ENCODE results near the gene PTPDC1.
"Not testable (repeated sequence)": the region's sequence is repeated elsewhere in the genome, so short reads cannot be mapped to it uniquely, and the experiment has no call there.

Gene PTPDC1

DNA sequence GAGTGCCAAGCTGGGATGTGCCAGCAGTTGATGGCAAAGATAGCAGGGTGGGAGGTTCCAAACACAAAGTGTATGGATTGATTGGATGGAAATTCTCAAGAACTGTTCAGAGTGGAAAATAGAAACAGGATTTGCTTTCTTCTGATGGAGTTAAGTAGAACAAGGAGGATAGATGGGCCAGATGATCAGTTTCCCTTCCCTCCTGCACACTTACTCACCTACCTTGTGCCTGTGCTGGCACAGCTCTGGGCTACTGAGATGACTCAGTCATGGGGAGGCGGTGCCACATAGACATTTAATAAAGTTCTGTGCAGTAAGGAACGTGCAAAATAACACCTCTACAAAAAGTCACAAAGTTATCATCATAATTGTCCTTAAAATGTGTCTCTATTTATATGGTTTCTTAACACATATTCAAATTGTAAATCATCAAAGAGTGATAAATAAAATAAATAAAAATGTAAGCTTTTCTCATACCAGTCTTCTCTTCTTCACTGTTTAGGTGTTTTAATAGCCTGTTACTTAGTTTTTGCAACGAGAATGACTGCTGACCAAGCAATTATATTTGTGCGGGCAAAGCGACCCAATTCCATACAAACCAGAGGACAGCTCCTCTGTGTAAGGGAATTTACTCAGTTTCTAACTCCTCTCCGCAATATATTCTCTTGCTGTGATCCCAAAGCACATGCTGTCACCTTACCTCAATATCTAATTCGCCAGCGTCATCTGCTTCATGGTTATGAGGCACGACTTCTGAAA lies 12.7 kb downstream of the PTPDC1 start:
- Histone ChIP-seq H3K27me3 (ENCODE audit: control insufficient read depth, insufficient read depth, low read length) (no peaks in the 10 kb centered on the region), H3K4me1 (ENCODE audit: control insufficient read depth, insufficient read depth, low read length) (no peaks in the 10 kb centered on the region), H3K4me3 (ENCODE audit: low read length) (no peak overlapping the region), H3K9ac (ENCODE audit: low read length) (no peak overlapping the region), H3K9me3 (ENCODE audit: control insufficient read depth, low read length) (no peaks in the 10 kb centered on the region), H3K36me3 (ENCODE audit: control insufficient read depth, insufficient read depth, low read length) (no peaks in the 10 kb centered on the region)

DNA sequence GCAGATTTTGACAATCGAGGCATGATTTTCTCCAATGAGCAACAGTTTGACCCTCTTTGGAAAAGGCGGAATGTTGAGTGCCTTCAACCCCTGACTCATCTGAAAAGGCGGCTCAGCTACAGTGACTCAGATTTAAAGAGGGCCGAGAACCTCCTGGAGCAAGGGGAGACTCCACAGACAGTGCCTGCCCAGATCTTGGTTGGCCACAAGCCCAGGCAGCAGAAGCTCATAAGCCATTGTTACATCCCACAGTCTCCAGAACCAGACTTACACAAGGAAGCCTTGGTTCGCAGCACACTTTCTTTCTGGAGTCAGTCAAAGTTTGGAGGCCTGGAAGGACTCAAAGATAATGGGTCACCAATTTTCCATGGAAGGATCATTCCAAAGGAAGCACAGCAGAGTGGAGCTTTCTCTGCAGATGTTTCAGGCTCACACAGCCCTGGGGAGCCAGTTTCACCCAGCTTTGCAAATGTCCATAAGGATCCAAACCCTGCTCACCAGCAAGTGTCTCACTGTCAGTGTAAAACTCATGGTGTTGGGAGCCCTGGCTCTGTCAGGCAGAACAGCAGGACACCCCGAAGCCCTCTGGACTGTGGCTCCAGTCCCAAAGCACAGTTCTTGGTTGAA lies 13.6 kb downstream of the PTPDC1 start:
- Histone ChIP-seq H3K9ac (ENCODE audit: low read length) (no peak overlapping the region), H3K9me3 (ENCODE audit: control insufficient read depth, low read length) (no peaks in the 10 kb centered on the region), H3K4me1 (ENCODE audit: control insufficient read depth, insufficient read depth, low read length) (no peaks in the 10 kb centered on the region), H3K36me3 (ENCODE audit: control insufficient read depth, insufficient read depth, low read length) (no peaks in the 10 kb centered on the region), H3K4me3 (ENCODE audit: low read length) (no peak overlapping the region), H3K27me3 (ENCODE audit: control insufficient read depth, insufficient read depth, low read length) (no peaks in the 10 kb centered on the region)

DNA sequence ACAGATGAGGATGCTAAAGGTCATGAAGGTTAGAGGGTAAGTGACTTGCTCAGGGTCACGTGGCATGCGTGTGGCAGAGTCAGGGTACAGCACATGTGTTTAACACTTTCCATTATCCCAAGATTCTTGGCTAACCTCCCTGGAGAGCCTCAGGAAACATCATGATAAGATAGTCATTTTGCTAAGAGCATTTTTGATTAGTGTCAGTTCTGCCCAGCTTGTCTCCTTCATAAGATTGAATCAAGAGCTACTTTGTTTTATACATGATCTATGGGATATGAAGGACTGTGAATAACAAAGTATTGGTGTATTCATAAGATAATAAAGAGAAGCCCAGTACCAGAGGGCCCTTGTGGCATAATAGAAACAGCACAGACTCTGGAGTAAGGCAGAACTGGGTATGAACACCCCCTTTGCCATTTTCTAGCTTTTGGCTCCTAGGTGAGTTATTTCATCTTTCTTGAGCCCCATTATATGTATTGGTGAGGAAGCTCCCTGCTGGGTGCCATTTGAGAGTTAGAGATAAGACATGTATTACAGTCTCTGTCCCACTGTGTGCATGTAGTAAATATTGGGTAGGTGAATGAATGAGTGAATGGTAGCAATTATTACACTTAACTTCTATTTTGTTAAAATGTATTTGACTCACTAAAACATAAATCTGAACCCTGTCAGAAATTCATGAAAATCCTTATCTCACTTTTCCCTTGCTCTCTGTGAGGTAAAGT lies 16.1 kb downstream of the PTPDC1 start:
- H3K4me3 ChIP-seq (ENCODE audit: low read length) = no peak overlapping the region
- no peak overlapping the region for H3K9ac ChIP-seq (ENCODE audit: low read length)
- H3K9me3 ChIP-seq (ENCODE audit: control insufficient read depth, low read length) = no peaks in the 10 kb centered on the region
- no peaks in the 10 kb centered on the region for H3K27me3 ChIP-seq (ENCODE audit: control insufficient read depth, insufficient read depth, low read length)
- no peaks in the 10 kb centered on the region for H3K4me1 ChIP-seq (ENCODE audit: control insufficient read depth, insufficient read depth, low read length)
- H3K36me3 ChIP-seq (ENCODE audit: control insufficient read depth, insufficient read depth, low read length) = no peaks in the 10 kb centered on the region

DNA sequence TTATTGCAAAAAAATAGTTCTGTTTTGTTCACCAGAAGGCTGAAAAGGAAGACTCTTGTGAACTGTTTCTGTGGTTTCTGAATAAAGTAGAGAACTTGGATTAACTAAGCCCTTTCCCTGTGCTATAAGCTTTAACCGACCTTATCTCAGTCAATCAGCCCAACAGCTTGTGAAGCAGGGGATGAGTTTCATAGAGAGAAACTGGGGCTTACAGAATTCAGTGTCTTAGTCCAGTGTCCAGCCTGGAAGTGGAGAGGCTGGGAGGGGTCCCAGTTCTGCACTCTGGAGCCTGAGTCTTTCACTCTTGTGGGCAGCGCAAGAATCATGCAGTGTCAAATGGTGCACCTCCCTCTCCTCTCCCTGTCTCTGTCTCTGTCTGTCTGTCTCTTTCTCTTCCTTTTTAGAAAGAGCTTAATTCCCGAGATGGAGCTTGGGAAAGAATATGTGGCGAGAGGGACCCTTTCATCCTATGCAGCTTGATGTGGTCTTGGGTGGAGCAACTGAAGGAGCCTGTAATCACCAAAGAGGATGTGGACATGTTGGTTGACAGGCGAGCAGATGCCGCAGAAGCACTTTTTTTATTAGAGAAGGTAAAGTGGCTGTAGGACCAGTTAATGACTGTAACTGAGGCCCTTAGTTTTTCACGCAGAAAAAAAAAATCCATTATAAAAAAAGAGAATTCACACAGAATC lies 17.0 kb downstream of the PTPDC1 start:
- no peaks in the 10 kb centered on the region for H3K36me3 ChIP-seq (ENCODE audit: control insufficient read depth, insufficient read depth, low read length)
- no peaks in the 10 kb centered on the region for H3K4me1 ChIP-seq (ENCODE audit: control insufficient read depth, insufficient read depth, low read length)
- H3K4me3 ChIP-seq (ENCODE audit: low read length) = no peak overlapping the region
- H3K9ac ChIP-seq (ENCODE audit: low read length) = no peak overlapping the region
- H3K27me3 ChIP-seq (ENCODE audit: control insufficient read depth, insufficient read depth, low read length) = no peaks in the 10 kb centered on the region
- no peaks in the 10 kb centered on the region for H3K9me3 ChIP-seq (ENCODE audit: control insufficient read depth, low read length)

DNA sequence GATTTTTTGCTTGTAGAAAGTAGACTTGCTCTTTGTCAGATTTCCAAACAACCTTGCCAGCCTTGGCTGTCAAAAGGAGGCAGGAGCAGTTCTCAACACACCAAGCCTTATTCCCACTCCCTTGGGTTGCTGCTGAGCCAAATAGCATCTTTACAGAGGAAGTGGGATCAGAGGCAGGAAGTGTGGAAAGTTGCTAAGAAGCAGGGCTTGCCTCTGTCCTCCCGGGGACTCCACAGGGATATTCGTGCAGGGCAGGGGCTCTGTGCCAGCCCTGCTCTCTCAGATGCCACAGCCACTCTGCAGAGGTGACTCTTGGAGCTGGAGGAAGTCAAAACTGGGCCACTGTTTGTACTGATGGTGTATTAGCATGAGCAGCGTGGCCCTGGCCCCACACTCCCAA lies 24.3 kb downstream of the PTPDC1 start:
- no peaks in the 10 kb centered on the region for H3K9me3 ChIP-seq (ENCODE audit: control insufficient read depth, low read length)
- H3K9ac ChIP-seq (ENCODE audit: low read length) = no peak overlapping the region
- no peak overlapping the region for H3K4me3 ChIP-seq (ENCODE audit: low read length)
- no peaks in the 10 kb centered on the region for H3K36me3 ChIP-seq (ENCODE audit: control insufficient read depth, insufficient read depth, low read length)
- no peaks in the 10 kb centered on the region for H3K4me1 ChIP-seq (ENCODE audit: control insufficient read depth, insufficient read depth, low read length)
- H3K27me3 ChIP-seq (ENCODE audit: control insufficient read depth, insufficient read depth, low read length) = no peaks in the 10 kb centered on the region

DNA sequence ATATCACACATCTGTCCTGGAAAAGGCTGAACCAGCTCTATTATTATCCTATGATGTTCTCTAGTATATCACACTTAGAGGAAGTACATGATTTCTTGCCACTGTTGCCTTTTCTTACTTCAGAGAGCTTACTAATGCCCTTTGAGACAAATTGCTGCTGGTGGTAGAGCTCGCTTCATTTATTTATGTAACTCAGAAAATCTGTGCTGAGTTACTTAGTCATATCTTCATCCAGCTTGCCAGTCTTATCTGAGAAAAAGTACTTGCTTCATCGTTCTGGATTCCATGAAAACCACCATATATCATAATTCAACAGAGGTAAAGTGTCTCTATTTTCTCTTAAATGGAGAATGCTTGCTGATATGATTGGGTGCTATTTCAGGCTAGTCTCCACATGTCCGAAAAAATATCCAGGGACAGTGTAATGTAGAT lies 26.6 kb downstream of the PTPDC1 start:
- Histone ChIP-seq H3K9ac (ENCODE audit: low read length) (no peak overlapping the region), H3K9me3 (ENCODE audit: control insufficient read depth, low read length) (no peaks in the 10 kb centered on the region), H3K36me3 (ENCODE audit: control insufficient read depth, insufficient read depth, low read length) (no peaks in the 10 kb centered on the region), H3K27me3 (ENCODE audit: control insufficient read depth, insufficient read depth, low read length) (no peaks in the 10 kb centered on the region), H3K4me1 (ENCODE audit: control insufficient read depth, insufficient read depth, low read length) (no peaks in the 10 kb centered on the region), H3K4me3 (ENCODE audit: low read length) (no peak overlapping the region)

DNA sequence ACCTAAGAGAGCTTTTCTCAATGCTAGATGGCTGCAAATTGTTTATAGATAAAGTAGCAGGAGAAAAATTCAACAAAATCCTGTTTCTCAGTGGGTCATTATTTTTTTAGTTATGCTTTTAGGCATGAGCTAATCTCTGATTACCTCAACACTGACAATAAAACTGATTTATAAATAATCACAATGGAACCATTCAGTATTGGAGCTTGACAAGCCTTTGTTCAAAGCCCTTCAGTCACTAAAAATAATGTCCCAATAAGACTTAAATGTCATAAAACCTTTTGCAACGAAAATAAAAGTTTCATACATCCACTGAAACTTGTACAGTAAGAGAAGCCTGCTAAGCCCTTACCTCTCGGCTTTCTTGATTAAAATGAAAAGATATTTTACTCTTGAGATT lies 27.2 kb downstream of the PTPDC1 start:
- Histone ChIP-seq H3K27me3 (ENCODE audit: control insufficient read depth, insufficient read depth, low read length) (no peaks in the 10 kb centered on the region), H3K36me3 (ENCODE audit: control insufficient read depth, insufficient read depth, low read length) (no peaks in the 10 kb centered on the region), H3K9me3 (ENCODE audit: control insufficient read depth, low read length) (no peaks in the 10 kb centered on the region), H3K4me3 (ENCODE audit: low read length) (no peak overlapping the region), H3K9ac (ENCODE audit: low read length) (no peak overlapping the region), H3K4me1 (ENCODE audit: control insufficient read depth, insufficient read depth, low read length) (no peaks in the 10 kb centered on the region)

DNA sequence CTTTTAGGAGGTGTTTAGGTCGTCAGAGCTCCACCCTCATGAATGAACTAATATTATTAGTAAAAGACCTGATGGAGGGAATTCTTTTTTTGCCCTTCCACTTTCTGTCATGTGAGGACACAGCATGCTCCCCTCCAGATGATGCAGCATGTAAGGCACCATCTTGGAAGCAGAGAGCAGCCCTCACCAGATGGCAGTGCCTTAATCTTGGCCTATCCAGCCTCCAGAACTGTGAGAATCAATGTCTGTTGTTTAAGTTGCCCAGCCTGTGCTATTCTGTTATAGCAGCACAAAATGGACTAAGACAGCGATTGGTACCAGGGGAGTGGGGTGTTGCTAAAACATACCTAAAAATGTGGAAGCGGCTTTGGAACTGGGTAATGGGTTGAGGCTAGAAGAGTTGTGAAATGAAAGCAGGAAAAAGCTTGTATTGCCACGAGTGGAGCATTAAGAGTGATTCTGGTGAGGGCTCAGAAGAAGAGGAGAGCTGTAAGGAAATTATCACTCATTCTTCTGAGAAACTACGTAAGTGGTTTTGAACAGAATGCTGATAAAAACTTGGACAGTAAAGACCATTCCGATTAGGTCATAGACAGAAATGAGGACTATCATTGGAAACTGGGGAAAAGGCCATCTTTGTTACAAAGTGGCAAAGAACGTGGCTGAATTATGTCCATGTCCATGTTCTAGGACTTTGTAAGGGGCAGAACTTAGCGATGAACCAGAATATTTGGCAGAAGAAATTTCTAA lies 28.6 kb downstream of the PTPDC1 start:
- Histone ChIP-seq H3K4me1 (ENCODE audit: control insufficient read depth, insufficient read depth, low read length) (no peaks in the 10 kb centered on the region), H3K36me3 (ENCODE audit: control insufficient read depth, insufficient read depth, low read length) (no peaks in the 10 kb centered on the region), H3K9me3 (ENCODE audit: control insufficient read depth, low read length) (no peaks in the 10 kb centered on the region), H3K4me3 (ENCODE audit: low read length) (no peak overlapping the region), H3K27me3 (ENCODE audit: control insufficient read depth, insufficient read depth, low read length) (no peaks in the 10 kb centered on the region), H3K9ac (ENCODE audit: low read length) (no peak overlapping the region)

DNA sequence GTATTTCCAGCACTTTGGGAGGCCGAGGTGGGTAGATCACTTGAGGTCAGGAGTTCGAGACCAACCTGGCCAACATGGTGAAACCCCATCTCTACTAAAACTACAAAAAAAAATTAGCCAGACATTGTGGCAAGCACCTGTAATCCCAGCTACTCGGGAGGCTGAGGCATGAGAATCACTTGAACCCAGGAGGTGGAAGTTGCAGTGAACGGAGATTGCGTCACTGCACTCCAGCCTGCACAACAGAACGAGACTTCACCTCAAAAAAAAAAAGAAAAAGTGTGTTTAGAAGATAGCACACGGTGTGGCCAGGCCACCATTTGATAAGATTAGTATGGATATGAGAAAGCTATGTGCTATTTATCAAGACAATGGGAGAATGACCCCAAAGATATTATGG lies 35.8 kb downstream of the PTPDC1 start:
- H3K27me3 ChIP-seq (ENCODE audit: control insufficient read depth, insufficient read depth, low read length); H3K9me3 ChIP-seq (ENCODE audit: control insufficient read depth, low read length); H3K9ac ChIP-seq (ENCODE audit: low read length); H3K4me3 ChIP-seq (ENCODE audit: low read length); H3K4me1 ChIP-seq (ENCODE audit: control insufficient read depth, insufficient read depth, low read length); H3K36me3 ChIP-seq (ENCODE audit: control insufficient read depth, insufficient read depth, low read length): not testable (repeated sequence)

DNA sequence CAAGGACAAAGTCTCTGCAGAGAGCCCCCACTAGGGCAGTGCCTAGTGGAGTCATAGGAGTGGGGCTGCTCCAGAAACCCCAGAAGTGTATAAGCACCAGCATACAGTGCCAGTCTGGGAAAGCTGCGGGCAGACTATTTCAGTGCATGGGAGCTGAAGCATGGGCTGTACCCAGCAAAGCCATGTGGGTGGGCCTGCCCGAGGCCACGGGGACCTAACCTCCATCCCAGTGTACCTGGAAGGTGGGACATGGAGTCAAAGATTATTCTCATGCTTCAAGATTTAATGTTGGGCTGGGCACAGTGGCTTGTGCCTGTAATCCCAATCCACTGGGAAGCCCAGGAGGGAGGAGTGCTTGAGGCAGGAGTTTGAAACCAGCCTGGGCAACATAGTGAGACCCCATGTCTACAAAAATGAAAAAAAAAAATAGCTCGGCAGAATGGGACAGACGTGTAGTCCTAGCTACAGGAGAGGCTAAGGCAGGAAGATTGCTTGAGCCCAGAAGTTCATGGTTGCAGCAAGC lies 36.7 kb downstream of the PTPDC1 start:
- H3K27me3 ChIP-seq (ENCODE audit: control insufficient read depth, insufficient read depth, low read length) = no peaks in the 10 kb centered on the region
- H3K4me1 ChIP-seq (ENCODE audit: control insufficient read depth, insufficient read depth, low read length) = no peaks in the 10 kb centered on the region
- H3K36me3 ChIP-seq (ENCODE audit: control insufficient read depth, insufficient read depth, low read length) = no peaks in the 10 kb centered on the region
- no peak overlapping the region for H3K9ac ChIP-seq (ENCODE audit: low read length)
- H3K9me3 ChIP-seq (ENCODE audit: control insufficient read depth, low read length) = no peaks in the 10 kb centered on the region
- no peak overlapping the region for H3K4me3 ChIP-seq (ENCODE audit: low read length)

DNA sequence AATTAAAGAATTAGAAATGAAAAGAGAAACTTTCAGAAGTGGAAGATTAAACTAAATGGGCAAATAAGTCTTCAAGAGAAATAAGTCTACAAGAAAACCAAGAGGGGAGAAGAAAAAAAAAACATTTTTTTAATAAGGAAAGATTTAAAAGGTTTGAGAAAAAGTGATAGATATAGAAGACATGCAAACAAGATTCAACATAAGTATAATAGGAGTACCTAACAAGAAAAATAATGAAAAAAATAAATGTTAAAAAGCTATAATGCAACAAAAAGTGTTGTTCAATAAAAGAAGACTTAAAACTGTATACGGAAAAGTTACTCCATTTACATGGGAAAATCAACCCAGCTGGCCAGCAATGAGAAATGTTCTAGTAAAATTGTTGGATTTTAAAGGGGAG lies 42.6 kb downstream of the PTPDC1 start:
- Histone ChIP-seq H3K4me3 (ENCODE audit: low read length) (no peak overlapping the region), H3K27me3 (ENCODE audit: control insufficient read depth, insufficient read depth, low read length) (no peaks in the 10 kb centered on the region), H3K9me3 (ENCODE audit: control insufficient read depth, low read length) (no peaks in the 10 kb centered on the region)

More for the DNA sequence above, 42.6 kb downstream of the PTPDC1 start:
- H3K36me3 ChIP-seq (ENCODE audit: control insufficient read depth, insufficient read depth, low read length) = no peaks in the 10 kb centered on the region
- H3K9ac ChIP-seq (ENCODE audit: low read length) = no peak overlapping the region
- no peaks in the 10 kb centered on the region for H3K4me1 ChIP-seq (ENCODE audit: control insufficient read depth, insufficient read depth, low read length)
